H1 (cell line): ENCODE measurements around the gene FRK. TPM values are rescaled to one million over a fixed set of nuclear protein-coding genes. Genes with fewer than 3 reads are reported as not detected.

ENCODE experiments used
- CTCF ChIA-PET: fragments of 300-600 bp; sonication (Branson Sonifier 250); formaldehyde crosslinking; loops from one replicate; lab custom pipeline; 2021; ENCODE audit not compliant: partially characterized antibody; lab: Charles Lee
- POLR2A ChIA-PET: fragments of 300-600 bp; sonication (Branson Sonifier 250); formaldehyde crosslinking; loops from one replicate; lab custom pipeline; 2021; ENCODE audit warnings: inconsistent platforms; ENCODE audit not compliant: partially characterized antibody; lab: Charles Lee
- DNase-seq, 2 experiments: peaks; one replicate each; pipeline versions ENCODE4 v3.0.0 to v3.0.0-alpha.2; 2010 to 2022; ENCODE audit warnings: low spot score in 2 of 2, low read depth in 1 of 2, mixed read lengths in 1 of 2
- FAIRE-seq: peaks from 2 replicates; lab custom pipeline; 2011; peaks lifted over from hg19 to GRCh38; lab: Jason Lieb, UNC
- H2AFZ ChIP-seq: 2 replicates; pipeline ENCODE4 v1.8.1; 2012; ENCODE audit warnings: low read length, inconsistent platforms
- H2AK5ac ChIP-seq: 2 replicates; pipeline ENCODE4 v1.6.1; 2013; ENCODE audit warnings: low read depth, low read length
- H2BK120ac ChIP-seq: replicated peaks from 2 replicates; pipeline ENCODE3; 2013; ENCODE audit warnings: low read depth, low read length, inconsistent platforms
- H2BK12ac ChIP-seq: 2 replicates; pipeline ENCODE4 v1.6.1; 2013; ENCODE audit warnings: low read depth, low read length
- H2BK15ac ChIP-seq: 2 replicates; pipeline ENCODE4 v1.6.1; 2013; ENCODE audit warnings: low read length
- H2BK20ac ChIP-seq: 2 replicates; pipeline ENCODE4 v1.6.1; 2013; ENCODE audit warnings: low read length
- H2BK5ac ChIP-seq: 2 replicates; pipeline ENCODE4 v1.6.1; 2013; ENCODE audit warnings: low read depth, low read length
- H3K14ac ChIP-seq: 2 replicates; pipeline ENCODE4 v1.6.1; 2013; ENCODE audit warnings: inconsistent platforms; ENCODE audit not compliant: insufficient read length
- H3K18ac ChIP-seq: 2 replicates; pipeline ENCODE4 v1.6.1; 2013; ENCODE audit warnings: low read length; ENCODE audit errors: extremely low read depth
- H3K23ac ChIP-seq: 2 replicates; pipeline ENCODE4 v1.6.1; 2013; ENCODE audit warnings: inconsistent platforms; ENCODE audit not compliant: insufficient read length
- H3K23me2 ChIP-seq: 2 replicates; pipeline ENCODE4 v1.6.1; 2013; ENCODE audit warnings: low read depth, low read length
- H3K27ac ChIP-seq: 2 replicates; pipeline ENCODE4 v1.6.1; 2011; ENCODE audit warnings: low read depth, low read length, inconsistent platforms
- H3K27me3 ChIP-seq, 4 experiments: replicated peaks in 1 of 4; 1 replicate in 1 of 4; 2 replicates in 3 of 4; pipeline versions ENCODE4 v1.6.1 to v1.8.1; 2011 to 2013; ENCODE audit warnings: low read length in 3 of 4, mild to moderate bottlenecking in 3 of 4, inconsistent platforms in 2 of 4, mixed read lengths in 2 of 4, moderate library complexity in 1 of 4; ENCODE audit not compliant: control insufficient read depth in 3 of 4, insufficient read depth in 3 of 4; ENCODE audit errors: extremely low read depth in 1 of 4
- H3K36me3 ChIP-seq, 4 experiments: 2 replicates each; pipeline versions ENCODE4 v1.6.1 to v1.8.1; 2011 to 2013; ENCODE audit warnings: mild to moderate bottlenecking in 4 of 4, low read length in 3 of 4, moderate library complexity in 2 of 4, control low read depth in 1 of 4, inconsistent platforms in 1 of 4; ENCODE audit not compliant: insufficient read depth in 4 of 4, control insufficient read depth in 2 of 4
- H3K4ac ChIP-seq: replicated peaks from 2 replicates; pipeline ENCODE3; 2013; ENCODE audit warnings: low read length, low read depth, mixed read lengths, inconsistent platforms; ENCODE audit not compliant: insufficient read length
- H3K4me1 ChIP-seq, 4 experiments: replicated peaks in 1 of 4; 1 replicate in 1 of 4; 2 replicates in 3 of 4; pipeline versions ENCODE4 v1.6.1 to v1.8.1; 2011 to 2013; ENCODE audit warnings: low read length in 3 of 4, inconsistent platforms in 2 of 4, mixed read lengths in 1 of 4; ENCODE audit not compliant: insufficient read depth in 4 of 4, control insufficient read depth in 3 of 4
- H3K4me2 ChIP-seq, 2 experiments: 2 replicates each; pipeline versions ENCODE4 v1.6.1 to v1.8.1; 2011 to 2013; ENCODE audit warnings: low read depth in 2 of 2, low read length in 2 of 2, control low read depth in 1 of 2, inconsistent platforms in 1 of 2, mild to moderate bottlenecking in 1 of 2; ENCODE audit not compliant: insufficient read depth in 1 of 2
- H3K4me3 ChIP-seq, 4 experiments: fragments of 200-600, 300-600 bp in 1 of 4; sonication (generic), shearing (Covaris generic), sonication (Bioruptor Twin) in 1 of 4; 2 replicates each; pipeline versions ENCODE4 v1.5.1 to v1.8.1; 2011 to 2016; ENCODE audit warnings: low read length in 4 of 4, low read depth in 3 of 4, control low read depth in 2 of 4, inconsistent platforms in 2 of 4, mild to moderate bottlenecking in 2 of 4, mixed read lengths in 1 of 4, moderate library complexity in 1 of 4; ENCODE audit not compliant: insufficient read depth in 2 of 4; ENCODE audit errors: extremely low read depth in 1 of 4
- H3K56ac ChIP-seq: replicated peaks from 2 replicates; pipeline ENCODE3; 2013; ENCODE audit warnings: low read depth, mild to moderate bottlenecking, mixed read lengths, low read length, inconsistent platforms; ENCODE audit not compliant: insufficient read length
- H3K79me1 ChIP-seq: 2 replicates; pipeline ENCODE4 v1.6.1; 2013; ENCODE audit warnings: low read depth, low read length, control low read depth
- H3K79me2 ChIP-seq, 2 experiments: 2 replicates each; pipeline versions ENCODE4 v1.6.1 to v1.8.1; 2012 to 2013; ENCODE audit warnings: low read length in 2 of 2, mild to moderate bottlenecking in 2 of 2, inconsistent platforms in 1 of 2; ENCODE audit not compliant: insufficient read depth in 2 of 2, control insufficient read depth in 1 of 2
- H3K9ac ChIP-seq, 4 experiments: replicated peaks in 1 of 4; 1 replicate in 1 of 4; 2 replicates in 3 of 4; pipeline versions ENCODE4 v1.6.1 to v1.8.1; 2011 to 2013; ENCODE audit warnings: low read depth in 3 of 4, low read length in 3 of 4, control low read depth in 2 of 4, mild to moderate bottlenecking in 2 of 4, moderate library complexity in 2 of 4, inconsistent platforms in 1 of 4; ENCODE audit errors: extremely low read depth in 1 of 4
- H3K9me3 ChIP-seq, 2 experiments: 2 replicates each; pipeline versions ENCODE4 v1.6.1 to v1.8.1; 2012 to 2013; ENCODE audit warnings: mild to moderate bottlenecking in 2 of 2, moderate library complexity in 2 of 2, control low read depth in 1 of 2, inconsistent platforms in 1 of 2, low read depth in 1 of 2, low read length in 1 of 2, mixed read lengths in 1 of 2; ENCODE audit not compliant: insufficient read depth in 2 of 2
- H4K20me1 ChIP-seq, 2 experiments: replicated peaks in 1 of 2; 2 replicates each; pipeline versions ENCODE3 to v1.8.1; 2011 to 2013; ENCODE audit warnings: inconsistent platforms in 2 of 2, low read length in 2 of 2, mild to moderate bottlenecking in 1 of 2; ENCODE audit not compliant: insufficient read depth in 2 of 2, control insufficient read depth in 1 of 2
- H4K5ac ChIP-seq: 2 replicates; pipeline ENCODE4 v1.6.1; 2013; ENCODE audit warnings: low read length, low read depth, mixed read lengths, inconsistent platforms; ENCODE audit not compliant: insufficient read length
- H4K8ac ChIP-seq: 2 replicates; pipeline ENCODE4 v1.8.0; 2013; ENCODE audit warnings: mild to moderate bottlenecking, moderate library complexity, low read length, inconsistent platforms; ENCODE audit not compliant: insufficient read depth; ENCODE audit errors: extremely low read depth
- H4K91ac ChIP-seq: replicated peaks from 2 replicates; pipeline ENCODE3; 2013; ENCODE audit warnings: low read length, mixed read lengths, inconsistent platforms; ENCODE audit not compliant: insufficient read length
- GABPA ChIP-seq: IDR thresholded peaks from 2 replicates; pipeline ENCODE4 v1.6.1; 2011; ENCODE audit warnings: mild to moderate bottlenecking, low read length, moderate library complexity, borderline replicate concordance; ENCODE audit not compliant: insufficient read depth
- SIRT6 ChIP-seq: IDR thresholded peaks from one replicate; pipeline ENCODE4 v1.7.1; 2012; ENCODE audit warnings: low read length, inconsistent platforms
- WGBS, 2 experiments: shearing (Covaris generic) in 1 of 2; methylation state at CpG; one replicate each; pipeline versions ENCODE4 v1.1.6 to v1.1.7; 2013 to 2015; ENCODE audit warnings: low lambda C conversion rate in 2 of 2, mixed read lengths in 2 of 2, inconsistent platforms in 1 of 2, low coverage in 1 of 2, missing lambda C conversion rate in 1 of 2; ENCODE audit not compliant: insufficient replicate concordance in 2 of 2, insufficient coverage in 1 of 2, insufficient read length in 1 of 2; ENCODE audit errors: extremely low coverage in 1 of 2, missing lambda C conversion rate in 1 of 2; 5-methylcytosine and 5-hydroxymethylcytosine counted together
- polyA plus RNA-seq, 7 experiments: library from polyadenylated mRNA; depleted of rRNA in 3 of 7; stranded (reverse) in 5 of 7; unstranded in 2 of 7; fragments of >200 nt in 5 of 7; fragments of 200-250 nt in 2 of 7; gene quantifications; 1 replicate in 5 of 7; 2 replicates in 1 of 7; 4 replicates in 1 of 7; pipeline versions ENCODE4 v1.2.1 to v1.2.3, GENCODE V29; 2011 to 2013; ENCODE audit warnings: missing spikeins in 2 of 7, mixed read lengths in 2 of 7
- total RNA-seq: library from RNA; stranded (reverse); fragmentation: NEBNext Ultra II Directional; extraction: Animal tissue kit (Norgen Biotek cat#: 25700); gene quantifications from 2 replicates; pipeline ENCODE4 v1.2.1, GENCODE V29; 2021

Gene FRK
- total and polyA plus RNA-seq, 2 of the 8 experiments (the other 6 are each of a cell fraction or from before 2014, with no cell fraction given), result 0.11 to 0.24 TPM

- H2BK5ac ChIP-seq, result no peak overlapping the region
- no peaks in the 10 kb centered on the region for H3K23me2 ChIP-seq
- H2BK20ac ChIP-seq, result no peak overlapping the region
- no peak overlapping the region for H3K18ac ChIP-seq
- H2AFZ ChIP-seq, result no peak overlapping the region
- no peak overlapping the region for H3K14ac ChIP-seq
- ChIA-PET POLR2A (no interaction called here), CTCF (interaction anchor here (0.7 to 2.4 kb wide), 7 partner anchors 9 to 66 kb away, joined by 3 to 8 read pairs (median 5); partner anchors contain the start of gene FRK)
- H4K8ac ChIP-seq, result no peak overlapping the region
- H3K36me3 ChIP-seq, result no peaks in the 10 kb centered on the region; a peak in 1 of 8 replicates
- FAIRE-seq (no peak), DNase-seq (no peak)
- no peaks in the 10 kb centered on the region for H3K9me3 ChIP-seq
- no peak overlapping the region for H3K9ac ChIP-seq
- no peaks in the 10 kb centered on the region for H3K4me1 ChIP-seq
- H3K4ac ChIP-seq, result no peak overlapping the region
- H3K56ac ChIP-seq, result no peak overlapping the region
- no peak overlapping the region for H4K5ac ChIP-seq
- H3K4me3 ChIP-seq, result no peak overlapping the region
- no peaks in the 10 kb centered on the region for H3K27me3 ChIP-seq
- no peak overlapping the region for H2BK120ac ChIP-seq
- H3K27ac ChIP-seq, result no peak overlapping the region
- H4K91ac ChIP-seq, result no peak overlapping the region
- H4K20me1 ChIP-seq, result no peaks in the 10 kb centered on the region
- H2AK5ac ChIP-seq, result no peak overlapping the region
- no peaks in the 10 kb centered on the region for H3K79me1 ChIP-seq
- H3K4me2 ChIP-seq, result no peak overlapping the region
- no peak overlapping the region for H2BK12ac ChIP-seq
- no peaks in the 10 kb centered on the region for H3K79me2 ChIP-seq
- no peak overlapping the region for H2BK15ac ChIP-seq
- 97% methylated on average over 3 of the region's 3 CpGs; no CpG with 5 or more reads in 1 of the 2 experiments for WGBS, 2 experiments
- no peak overlapping the region for H3K23ac ChIP-seq
- TF ChIP-seq GABPA, result no peak
- no peak for TF ChIP-seq SIRT6
These were observed 18.3 kb upstream of the FRK start for GRCh38 chr6:116078945-116079344.
